ENCODE results near the gene TFCP2L1.

Gene TFCP2L1

DNA sequence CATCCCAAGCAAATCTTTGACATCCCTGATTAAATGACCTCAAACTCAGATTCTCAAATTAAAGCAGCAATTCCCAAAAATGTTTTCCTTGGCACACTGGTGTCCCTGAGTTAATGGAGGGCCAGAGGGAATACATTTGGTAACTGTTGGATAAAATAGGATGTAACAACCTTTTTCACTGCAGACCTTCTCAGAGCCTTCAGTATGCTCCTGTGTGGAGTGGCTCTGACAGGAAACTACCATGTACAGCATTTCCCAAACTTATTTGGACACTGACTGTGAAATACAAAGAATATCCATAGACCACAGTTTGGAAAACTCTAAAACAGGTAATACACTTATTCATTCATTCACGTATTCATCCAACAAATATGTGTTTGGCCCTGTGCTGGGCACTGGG lies 91.8 kb downstream of the TFCP2L1 start:
- DNase-seq = no peak

DNA sequence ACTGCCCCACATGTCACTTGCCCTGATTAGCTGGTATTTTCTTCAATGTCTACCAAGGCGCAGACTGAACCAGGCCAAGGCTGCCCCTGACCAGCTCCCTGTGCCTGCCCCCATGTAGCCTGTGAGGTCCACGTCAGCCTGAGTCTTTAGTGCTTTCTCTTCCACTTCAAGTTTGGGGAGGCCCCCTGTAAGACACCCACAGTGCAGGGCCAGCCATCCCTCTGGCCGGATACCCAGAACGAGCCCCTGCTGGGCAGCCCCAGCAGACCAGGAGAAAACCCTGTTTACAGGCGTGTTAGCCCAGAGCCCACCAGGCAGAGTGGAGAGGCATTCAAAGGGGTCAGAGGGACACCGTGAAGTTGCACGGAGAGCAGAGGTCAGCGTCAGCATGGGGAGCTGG lies 92.4 kb downstream of the TFCP2L1 start:
- DNase-seq = no peak

- DNase-seq = no peak
These were observed 93.5 kb downstream of the TFCP2L1 start for GRCh38 chr2:121191191-121192170.

GRCh38 chr2:121189661-121190381 lies 95.2 kb downstream of the TFCP2L1 start:
- DNase-seq = no peak

- no peak for DNase-seq
These were observed 96.0 kb downstream of the TFCP2L1 start for GRCh38 chr2:121189011-121189410.

- DNase-seq = no peak
These were observed 97.0 kb downstream of the TFCP2L1 start for GRCh38 chr2:121187982-121188411.

DNA sequence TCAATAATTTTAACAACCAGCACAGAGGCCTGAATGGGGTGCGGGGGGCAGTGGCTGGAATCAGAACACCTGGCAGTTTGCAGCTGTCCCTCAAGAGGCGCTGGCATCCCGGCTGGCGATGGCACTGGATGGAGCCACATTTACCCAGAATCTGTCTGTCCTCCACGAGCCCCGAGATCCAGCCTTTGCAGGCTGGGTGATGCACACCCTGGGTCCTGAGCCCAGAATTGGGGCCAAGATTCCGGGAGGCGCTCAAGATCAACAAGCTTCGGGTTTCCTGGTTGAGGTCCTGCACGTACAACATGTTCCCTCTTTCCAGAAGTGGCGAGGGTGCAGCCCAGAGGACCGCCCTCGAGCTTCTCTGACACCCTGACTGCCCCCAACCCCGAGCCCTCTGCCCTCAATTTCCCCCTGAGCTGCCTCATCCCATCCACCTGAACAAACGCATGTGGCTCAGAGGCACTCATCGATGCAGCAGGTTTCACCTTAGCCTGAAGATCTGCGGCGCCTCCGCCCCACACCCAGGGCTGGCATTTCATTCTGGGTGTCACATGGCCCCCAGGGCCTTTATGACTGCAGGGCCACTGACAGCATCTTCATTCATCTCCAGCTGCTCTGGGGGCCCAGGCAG lies 97.5 kb downstream of the TFCP2L1 start:
- no peak for DNase-seq

DNA sequence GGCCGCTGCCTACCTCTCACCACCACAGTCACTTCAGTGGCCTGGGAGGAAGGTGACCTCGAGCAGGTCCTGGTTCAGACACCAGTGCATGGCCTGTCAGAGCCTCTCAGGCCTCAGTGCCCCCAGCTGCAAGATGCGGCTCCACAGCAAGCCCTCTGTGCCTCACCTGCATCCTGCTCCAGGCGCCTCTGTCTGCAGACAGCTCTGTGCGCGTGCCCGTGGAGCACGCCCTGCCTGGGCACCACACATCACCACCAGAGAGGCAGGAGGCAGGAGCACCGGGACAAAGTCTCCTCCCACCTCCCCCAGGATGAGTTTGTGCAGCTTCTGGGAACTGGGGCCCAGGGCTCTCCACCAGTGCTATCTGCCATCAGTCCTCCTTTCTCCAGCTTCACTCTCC lies 98.7 kb downstream of the TFCP2L1 start:
- DNase-seq = no peak

- no peak for DNase-seq
These were observed 99.4 kb downstream of the TFCP2L1 start for GRCh38 chr2:121185571-121186074.

GRCh38 chr2:121185111-121185510 lies 99.9 kb downstream of the TFCP2L1 start:
- DNase-seq = no peak

GRCh38 chr2:121184248-121184862 lies 100.6 kb downstream of the TFCP2L1 start:
- no peak for DNase-seq

- DNase-seq = no peak
These were observed 102.5 kb downstream of the TFCP2L1 start for GRCh38 chr2:121182520-121182919.

GRCh38 chr2:121179467-121179866 lies 105.5 kb downstream of the TFCP2L1 start:
- no peak for DNase-seq

DNA sequence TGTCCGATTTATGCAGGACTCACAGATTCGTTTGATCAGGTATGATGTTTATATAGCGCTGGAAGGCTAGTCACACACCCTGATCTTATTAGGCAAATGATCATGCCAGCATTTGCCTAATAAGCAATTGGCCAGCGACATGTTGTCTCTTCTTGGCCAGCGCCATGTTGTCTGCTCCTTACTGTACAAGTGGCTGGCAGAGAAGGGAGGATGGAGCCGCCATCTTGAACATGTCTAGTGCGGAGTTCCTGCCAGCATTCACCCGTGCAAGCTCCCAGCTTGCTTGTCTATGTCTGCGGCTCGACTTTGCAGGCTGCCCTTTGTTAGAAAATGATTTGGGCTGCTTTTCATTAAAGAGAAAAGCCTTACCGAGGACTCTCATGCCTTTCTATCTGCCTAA lies 106.3 kb downstream of the TFCP2L1 start:
- no peak for DNase-seq

DNA sequence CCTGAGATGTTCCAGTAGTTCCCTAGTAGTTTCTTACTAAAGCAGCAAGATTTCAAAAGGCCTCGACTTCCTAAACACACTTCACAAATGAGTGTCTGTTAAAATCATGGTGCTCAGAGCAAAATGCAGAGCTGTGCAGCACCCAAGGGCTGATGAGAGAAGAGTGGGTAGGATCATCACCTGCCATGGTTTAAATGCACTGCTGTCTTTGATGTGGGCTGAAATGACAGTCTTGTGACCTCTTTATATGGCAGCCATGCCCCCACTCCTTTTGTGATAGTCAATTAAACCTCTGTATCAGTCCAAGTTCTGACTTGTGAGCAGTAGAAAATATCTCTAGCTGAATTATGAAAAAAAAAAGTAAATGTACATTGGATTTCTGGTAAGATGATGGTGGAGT lies 107.1 kb downstream of the TFCP2L1 start:
- no peak for DNase-seq

DNA sequence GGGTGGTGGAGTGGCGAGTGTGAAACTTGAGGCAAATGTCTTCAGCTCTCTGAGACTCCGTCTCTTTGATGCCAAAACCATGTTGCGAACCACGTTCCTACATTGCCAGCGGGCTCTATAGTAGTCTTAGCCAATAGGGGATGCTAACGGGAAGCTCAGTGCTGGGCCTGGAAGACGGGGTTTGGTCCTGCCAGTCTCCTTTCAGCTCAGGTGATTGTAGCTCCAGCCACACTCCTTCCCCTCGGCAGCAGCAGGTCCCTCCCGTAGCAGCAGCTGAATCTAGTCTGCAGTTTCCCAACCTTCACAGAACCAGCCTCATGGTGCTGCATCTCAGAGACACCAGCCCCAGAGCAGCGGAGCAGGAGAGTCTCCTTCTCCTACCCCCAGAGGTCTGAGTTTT lies 109.7 kb downstream of the TFCP2L1 start:
- no peak for DNase-seq

- DNase-seq = no peak
These were observed 111.2 kb downstream of the TFCP2L1 start for GRCh38 chr2:121173806-121174205.

- DNase-seq = no peak
These were observed 111.9 kb downstream of the TFCP2L1 start for GRCh38 chr2:121173112-121173511.

GRCh38 chr2:121172456-121172855 lies 112.5 kb downstream of the TFCP2L1 start:
- DNase-seq = no peak

GRCh38 chr2:121171625-121172119 lies 113.3 kb downstream of the TFCP2L1 start:
- no peak for DNase-seq

- no peak for DNase-seq
These were observed 114.4 kb downstream of the TFCP2L1 start for GRCh38 chr2:121170577-121170976.

- DNase-seq = no peak
These were observed 117.6 kb downstream of the TFCP2L1 start for GRCh38 chr2:121167411-121167810.

Data from NCI-H1417 treated with DMSO at 0.1 percent for 48 hours (cell line).